Panc1 (cell line): Measurements from ENCODE around the gene CRISPLD2. TPM values are rescaled to one million over a fixed set of nuclear protein-coding genes. Genes with fewer than 3 reads are reported as not detected.

Experiments
- ATAC-seq: fragments of 200-7000 bp; cut with Tn5 transposase; 2 replicates; pipeline ENCODE4 v1.9.1; 2020; ENCODE audit warnings: mild to moderate bottlenecking, moderate library complexity
- BruUV-seq: library from RNA; stranded (reverse); fragments of 400-500 nt; replicated peaks from 2 replicates; lab custom pipeline; 2021; lab: Mats Ljungman, UMichigan
- CTCF ChIA-PET: fragments of 300-600 bp; sonication (Branson Sonifier 250); formaldehyde crosslinking; loops from one replicate; lab custom pipeline; 2022; ENCODE audit warnings: antibody characterized with exemption; lab: Charles Lee
- POLR2A ChIA-PET: fragments of 300-600 bp; sonication (Branson Sonifier 250); formaldehyde crosslinking; loops from one replicate; lab custom pipeline; 2022; ENCODE audit warnings: antibody characterized with exemption; lab: Charles Lee
- DNase-seq: peaks from one replicate; pipeline ENCODE4 v3.0.0-alpha.2; 2010; ENCODE audit warnings: low read depth, low spot score
- H3K27ac ChIP-seq: 2 replicates; pipeline ENCODE4 v1.5.1; 2011; ENCODE audit warnings: mild to moderate bottlenecking, low read length, inconsistent platforms
- H3K27me3 ChIP-seq: fragments of 200-500 bp; sonication (Bioruptor generic); 2 replicates; pipeline ENCODE4 v1.6.0; 2014; ENCODE audit warnings: low read length, inconsistent platforms; ENCODE audit not compliant: control insufficient read depth, insufficient read depth
- H3K36me3 ChIP-seq: fragments of 200-500 bp; sonication (Bioruptor generic); 2 replicates; pipeline ENCODE4 v1.5.1; 2014; ENCODE audit warnings: inconsistent platforms, mild to moderate bottlenecking, low read length, moderate library complexity; ENCODE audit not compliant: control insufficient read depth, insufficient read depth
- H3K4me1 ChIP-seq: 2 replicates; pipeline ENCODE4 v1.5.1; 2011; ENCODE audit warnings: inconsistent platforms, mild to moderate bottlenecking, low read length, moderate library complexity; ENCODE audit not compliant: control insufficient read depth, insufficient read depth
- H3K4me3 ChIP-seq, 2 experiments: 2 replicates each; pipeline ENCODE4 v1.5.1; 2011 to 2012; ENCODE audit warnings: low read depth in 2 of 2, low read length in 2 of 2, mild to moderate bottlenecking in 2 of 2, inconsistent platforms in 1 of 2, moderate library complexity in 1 of 2
- H3K9me3 ChIP-seq: fragments of 200-500 bp; sonication (Bioruptor generic); 2 replicates; pipeline ENCODE4 v1.5.1; 2014; ENCODE audit warnings: low read depth, mild to moderate bottlenecking, inconsistent platforms, low read length, moderate library complexity; ENCODE audit not compliant: control insufficient read depth, insufficient read depth
- POLR2AphosphoS5 ChIP-seq: IDR thresholded peaks from 2 replicates; pipeline ENCODE4 v1.6.1; 2012; ENCODE audit warnings: mild to moderate bottlenecking, low read depth, low read length, moderate library complexity
- REST ChIP-seq, 2 experiments: IDR thresholded peaks; 2 replicates each; pipeline ENCODE4 v1.6.1; 2011 to 2012; ENCODE audit warnings: low read depth in 2 of 2, control low read depth in 1 of 2, low read length in 1 of 2, mild to moderate bottlenecking in 1 of 2, moderate library complexity in 1 of 2; ENCODE audit not compliant: insufficient read depth in 1 of 2
- SIN3A ChIP-seq: IDR thresholded peaks from 2 replicates; pipeline ENCODE4 v1.6.1; 2012; ENCODE audit warnings: low read depth, mild to moderate bottlenecking, low read length, moderate library complexity, borderline replicate concordance; ENCODE audit not compliant: insufficient read depth
- TCF7L2 ChIP-seq: IDR thresholded peaks from 2 replicates; pipeline ENCODE4 v1.6.1; 2011; ENCODE audit warnings: mild to moderate bottlenecking, low read depth, low read length, inconsistent platforms
- in situ Hi-C: cut with HindIII; loops from 2 replicates; pipeline ENCODE4 v1.10.0; 2016; ENCODE audit warnings: low sequenced_read_pairs, low pct_unique_long_range_greater_than_20kb
- intact Hi-C: fragments of 100-400 bp; cut with micrococcal nuclease; formaldehyde crosslinking; loops from one replicate; pipeline ENCODE4 v1.10.0; 2022; ENCODE audit not compliant: unreplicated experiment
- total RNA-seq: library from RNA; stranded (reverse); gene quantifications from one replicate; pipeline ENCODE4 v1.2.1, GENCODE V29; 2021; ENCODE audit not compliant: unreplicated experiment
- TF ChIP-seq, protein P1 (sequence below): fragments of 450-650 bp; IDR thresholded peaks from 2 replicates; pipeline ENCODE4 v1.5.1; 2017; ENCODE audit warnings: mild to moderate bottlenecking

The CRISPLD2 gene
- total RNA-seq, 1 experiment from 2014 or later, result 12.9 TPM

GRCh38 chr16:84780063-84780462 lies 39.7 kb upstream of the CRISPLD2 start:
- POLR2A ChIA-PET, result no interaction called here
- H3K36me3 ChIP-seq, result peaks cover 4% of the 10 kb centered on the region; the same call in 1 of the 2 replicates
- CTCF ChIA-PET, result no interaction called here

DNA sequence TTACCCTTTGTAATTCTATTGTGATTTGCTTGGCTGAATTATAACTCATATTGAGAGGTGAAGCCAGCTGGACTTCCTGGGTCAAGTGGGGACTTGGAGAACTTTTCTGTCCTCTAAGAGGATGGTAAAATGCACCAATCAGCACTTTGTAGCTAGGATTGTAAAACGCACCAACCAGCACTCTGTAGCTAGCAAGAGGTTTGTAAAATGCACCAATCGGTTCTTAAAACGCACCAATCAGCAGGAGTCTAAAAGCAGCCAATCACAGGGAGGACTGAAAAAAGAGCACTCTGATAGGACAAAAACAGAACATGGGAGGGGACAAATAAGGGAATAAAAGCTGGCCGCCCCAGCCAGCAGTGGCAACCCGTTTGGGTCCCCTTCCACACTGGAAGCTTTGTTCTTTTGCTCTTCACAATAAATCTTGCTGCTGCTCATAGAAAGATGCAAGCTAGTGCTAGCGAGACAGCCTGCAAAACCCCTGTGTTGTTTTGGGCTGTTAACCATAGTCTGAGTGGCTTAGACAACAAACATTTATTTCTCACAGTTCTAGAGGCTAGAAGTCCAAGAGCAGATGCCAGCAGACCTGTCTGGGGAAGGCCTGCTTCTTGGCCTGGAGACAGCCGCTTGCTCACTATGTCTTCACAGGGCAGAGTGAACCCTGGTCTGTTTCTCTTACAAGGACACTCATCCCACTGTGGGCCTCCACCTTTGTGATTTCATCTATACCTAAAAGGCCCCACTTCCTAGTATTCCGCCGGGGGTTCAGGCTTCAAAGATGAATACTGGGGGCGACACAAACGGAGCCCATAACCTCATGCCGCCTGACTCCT lies 39.0 kb upstream of the CRISPLD2 start:
- intact Hi-C loops, result no loop called here
- no peak for ATAC-seq
- in situ Hi-C loops, result no loop called here
- no peak for DNase-seq
- H3K4me3 ChIP-seq, result no peak overlapping the region
- ChIA-PET CTCF (no interaction called here), POLR2A (no interaction called here)
- no peak for TF ChIP-seq REST (IDR thresholded peaks at IDR 0.05; ENCODE audit: insufficient read depth in 1 of 2, low read depth in 2 of 2, low read length in 1 of 2)
- TF ChIP-seq POLR2AphosphoS5, result no peak; the same call in 1 of the 2 replicates
- no peak for TF ChIP-seq SIN3A
- TF ChIP-seq, protein P1, sequence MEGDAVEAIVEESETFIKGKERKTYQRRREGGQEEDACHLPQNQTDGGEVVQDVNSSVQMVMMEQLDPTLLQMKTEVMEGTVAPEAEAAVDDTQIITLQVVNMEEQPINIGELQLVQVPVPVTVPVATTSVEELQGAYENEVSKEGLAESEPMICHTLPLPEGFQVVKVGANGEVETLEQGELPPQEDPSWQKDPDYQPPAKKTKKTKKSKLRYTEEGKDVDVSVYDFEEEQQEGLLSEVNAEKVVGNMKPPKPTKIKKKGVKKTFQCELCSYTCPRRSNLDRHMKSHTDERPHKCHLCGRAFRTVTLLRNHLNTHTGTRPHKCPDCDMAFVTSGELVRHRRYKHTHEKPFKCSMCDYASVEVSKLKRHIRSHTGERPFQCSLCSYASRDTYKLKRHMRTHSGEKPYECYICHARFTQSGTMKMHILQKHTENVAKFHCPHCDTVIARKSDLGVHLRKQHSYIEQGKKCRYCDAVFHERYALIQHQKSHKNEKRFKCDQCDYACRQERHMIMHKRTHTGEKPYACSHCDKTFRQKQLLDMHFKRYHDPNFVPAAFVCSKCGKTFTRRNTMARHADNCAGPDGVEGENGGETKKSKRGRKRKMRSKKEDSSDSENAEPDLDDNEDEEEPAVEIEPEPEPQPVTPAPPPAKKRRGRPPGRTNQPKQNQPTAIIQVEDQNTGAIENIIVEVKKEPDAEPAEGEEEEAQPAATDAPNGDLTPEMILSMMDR, result no peak
- H3K27ac ChIP-seq, result no peak overlapping the region
- H3K27me3 ChIP-seq, result no peaks in the 10 kb centered on the region
- H3K9me3 ChIP-seq, result no peaks in the 10 kb centered on the region
- no peaks in the 10 kb centered on the region; the same call in 1 of the 2 replicates for H3K4me1 ChIP-seq
- BruUV-seq, result no TSS peak
- H3K36me3 ChIP-seq, result peaks cover 4% of the 10 kb centered on the region; the same call in 1 of the 2 replicates

More at GRCh38 chr16:84780063-84780462, 39.7 kb upstream of the CRISPLD2 start:
- no TSS peak for BruUV-seq
- in situ Hi-C loops, result no loop called here
- no peak for TF ChIP-seq POLR2AphosphoS5
- Histone ChIP-seq H3K4me3 (no peak overlapping the region), H3K27me3 (no peaks in the 10 kb centered on the region), H3K4me1 (no peaks in the 10 kb centered on the region), H3K9me3 (no peaks in the 10 kb centered on the region), H3K27ac (no peak overlapping the region)
- DNase-seq, result no peak
- ATAC-seq, result no peak
- intact Hi-C loops, result no loop called here

DNA sequence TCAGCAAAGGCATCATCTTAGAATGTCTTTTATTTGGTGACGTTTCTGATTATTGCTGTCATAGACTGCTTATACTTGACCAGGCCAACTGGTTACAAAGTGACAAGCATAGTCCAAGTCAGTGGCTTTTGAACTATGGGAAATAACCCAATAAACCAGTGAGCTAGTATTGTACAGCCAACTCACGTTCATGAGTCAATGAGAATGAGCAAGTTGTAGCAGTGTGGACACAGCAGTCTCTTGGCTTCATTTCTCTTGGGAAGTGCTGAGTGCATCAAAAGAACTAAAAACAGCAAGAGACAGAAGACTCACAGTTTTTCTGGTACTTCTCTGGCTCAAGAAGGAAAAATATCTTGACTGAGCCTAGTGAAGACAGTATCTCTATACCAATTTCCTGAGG lies 36.9 kb upstream of the CRISPLD2 start:
- ChIA-PET POLR2A (no interaction called here), CTCF (no interaction called here)
- Histone ChIP-seq H3K27ac (no peak overlapping the region), H3K4me1 (peaks cover 5% of the 10 kb centered on the region; the same call in 1 of the 2 replicates), H3K9me3 (no peaks in the 10 kb centered on the region), H3K27me3 (no peaks in the 10 kb centered on the region), H3K36me3 (peaks cover 4% of the 10 kb centered on the region; the same call in 1 of the 2 replicates), H3K4me3 (no peak overlapping the region)
- BruUV-seq, result no TSS peak
- intact Hi-C loops (no loop called here), in situ Hi-C loops (no loop called here)
- DNase-seq, result no peak
- ATAC-seq, result no peak
- TF ChIP-seq POLR2AphosphoS5 (no peak), TCF7L2 (no peak), REST (IDR thresholded peaks at IDR 0.05; ENCODE audit: insufficient read depth in 1 of 2, low read depth in 2 of 2, low read length in 1 of 2) (no peak), SIN3A (no peak)
- TF ChIP-seq, protein P1, result no peak
